ENCODE results near the gene NXN. TPM values are rescaled to one million over a fixed set of nuclear protein-coding genes. Genes with fewer than 3 reads are reported as not detected.

NXN gene
- polyA plus RNA-seq, 3 donors = not detected

GRCh38 chr17:1008008-1008761 lies 28.6 kb upstream of the NXN start:
- intact Hi-C loops (cut with micrococcal nuclease) = loop anchor here in 1 of 2 donors (10.0 kb wide), 1 partner anchor 47 kb away; no protein-coding TSS in a partner anchor

More at GRCh38 chr17:1008008-1008761, 28.6 kb upstream of the NXN start:
- Histone ChIP-seq H3K79me2 (ENCODE audit: insufficient read depth, low read length) (no peaks in the 10 kb centered on the region), H3K36me3 (replicated peaks in 1 of 2; ENCODE audit: control insufficient read depth in 1 of 2, insufficient read depth in 2 of 2, low read length in 2 of 2) (peaks cover 91 to 99% of the 10 kb centered on the region in 2 donors), H3K27ac (ENCODE audit: low read depth in 1 of 2, low read length in 2 of 2) (no peak overlapping the region), H4K20me1 (ENCODE audit: insufficient read depth, low read length) (peaks cover 92% of the 10 kb centered on the region), H3K9me3 (replicated peaks in 1 of 2; ENCODE audit: control insufficient read depth in 1 of 2, insufficient read depth in 1 of 2, low read length in 2 of 2) (no peaks in the 10 kb centered on the region), H3K4me1 (ENCODE audit: control insufficient read depth in 1 of 2, insufficient read depth in 2 of 2, low read length in 2 of 2) (no peaks in the 10 kb centered on the region), H3K4me2 (replicated peaks; ENCODE audit: extremely low read depth, low read length, poor library complexity, severe bottlenecking) (no peak overlapping the region), H2AFZ (ENCODE audit: insufficient read depth, low read depth, low read length, poor library complexity, severe bottlenecking) (no peak overlapping the region), H3K4me3 (replicated peaks in 1 of 3; ENCODE audit: low read depth in 2 of 3, low read length in 3 of 3) (no peak overlapping the region), H3K27me3 (ENCODE audit: control insufficient read depth in 2 of 2, insufficient read depth in 2 of 2, low read length in 2 of 2) (no peaks in the 10 kb centered on the region), H3K9ac (ENCODE audit: insufficient read depth, low read length, poor library complexity, severe bottlenecking) (no peak overlapping the region)
- Mint-ChIP-seq H3K4me3 (no peak overlapping the region), H3K36me3 (peaks cover 68 to 91% of the 10 kb centered on the region in 2 donors), H3K27ac (no peak overlapping the region), H3K9me3 (no peaks in the 10 kb centered on the region), H3K4me1 (no peaks in the 10 kb centered on the region), H3K27me3 (ENCODE audit: low read depth in 3 of 3) (peaks cover 0 to 2% (median 0%) of the 10 kb centered on the region in 3 donors)
- TF ChIP-seq CTCF (IDR thresholded peaks at IDR 0.05) = no peak
- DNase-seq = no peak
- WGBS (ENCODE audit: insufficient coverage) = 94% methylated on average over 18 of the region's 21 CpGs
